Stimulated activated CD4-positive, alpha-beta T cell treated with anti-CD3 and anti-CD28 coated beads, Interleukin-1b, Interleukin-23, amount 100 ng/mL, for 48 hours (primary cell): ENCODE measurements around the gene CCDC190.
"Not testable (repeated sequence)": the region's sequence is repeated elsewhere in the genome, so short reads cannot be mapped to it uniquely, and the experiment has no call there.

ENCODE experiments used
- DNase-seq: peaks from one replicate; pipeline ENCODE4 v3.0.0-alpha.2; 2020

The CCDC190 gene

DNA sequence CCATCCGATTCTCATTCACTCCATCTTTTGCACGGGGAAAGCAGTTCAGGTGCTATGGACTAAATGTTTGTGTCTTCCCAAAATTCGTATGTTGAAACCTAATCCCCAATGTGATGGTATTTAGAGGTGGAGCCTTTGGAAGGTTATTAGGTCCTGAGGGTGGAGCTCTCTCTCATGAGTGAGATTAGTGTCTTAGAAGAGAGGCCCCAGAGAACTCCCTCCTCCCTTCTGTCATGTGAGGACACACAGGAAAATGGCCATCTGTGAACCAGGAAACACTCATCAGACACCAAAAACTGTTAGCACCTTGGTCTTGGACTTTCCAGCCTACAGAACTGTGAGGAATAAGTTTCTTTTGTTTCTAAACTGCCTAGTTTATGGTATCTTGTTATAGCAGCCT is 15.8 kb upstream of the CCDC190 start:
- DNase-seq = no peak

DNA sequence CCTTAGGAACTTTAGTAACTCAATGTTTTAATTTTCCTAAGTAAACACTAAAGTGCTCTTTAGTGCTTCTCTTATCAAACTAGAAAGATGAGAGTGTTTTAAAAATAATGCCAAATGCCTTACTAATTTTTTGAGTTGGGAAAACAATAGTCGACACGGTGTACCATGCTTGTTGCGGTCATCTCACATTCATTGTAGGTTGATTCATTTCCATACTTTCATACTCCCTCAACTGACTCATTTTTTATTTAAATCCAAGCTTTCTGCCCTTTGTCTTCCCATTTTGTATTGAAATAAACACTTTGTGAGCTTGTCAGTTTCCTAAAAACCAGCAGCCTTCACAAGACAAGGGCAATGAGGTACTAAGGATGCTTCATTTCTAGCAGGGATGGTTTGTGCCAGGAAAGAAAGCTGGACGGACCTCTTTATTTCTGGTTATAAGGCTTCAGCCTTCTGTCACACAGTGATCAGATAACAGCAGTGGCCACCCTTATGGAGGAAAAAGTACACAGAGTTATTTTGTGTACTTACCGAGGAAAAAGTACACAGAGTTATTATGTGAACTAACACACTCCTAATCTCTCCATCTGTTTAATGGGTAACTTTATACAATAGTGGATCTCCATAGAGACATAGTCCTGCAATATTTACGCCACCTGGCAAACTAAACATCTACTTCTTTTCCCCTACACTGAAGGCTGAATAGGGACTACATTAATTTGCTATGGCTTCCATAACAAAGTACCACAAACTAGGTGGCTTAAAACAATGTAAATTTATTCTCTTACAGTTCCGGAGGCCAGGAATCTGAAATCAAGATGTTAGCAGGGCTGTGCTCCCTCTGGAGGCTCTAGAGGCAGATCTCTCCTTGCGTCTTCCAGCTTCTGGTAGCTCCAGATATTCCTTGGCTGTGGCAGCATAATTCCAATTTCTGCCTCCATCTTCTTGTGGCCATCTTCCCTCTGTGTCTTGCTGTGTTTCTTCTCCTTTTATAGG is 13.0 kb upstream of the CCDC190 start:
- DNase-seq = no peak

DNA sequence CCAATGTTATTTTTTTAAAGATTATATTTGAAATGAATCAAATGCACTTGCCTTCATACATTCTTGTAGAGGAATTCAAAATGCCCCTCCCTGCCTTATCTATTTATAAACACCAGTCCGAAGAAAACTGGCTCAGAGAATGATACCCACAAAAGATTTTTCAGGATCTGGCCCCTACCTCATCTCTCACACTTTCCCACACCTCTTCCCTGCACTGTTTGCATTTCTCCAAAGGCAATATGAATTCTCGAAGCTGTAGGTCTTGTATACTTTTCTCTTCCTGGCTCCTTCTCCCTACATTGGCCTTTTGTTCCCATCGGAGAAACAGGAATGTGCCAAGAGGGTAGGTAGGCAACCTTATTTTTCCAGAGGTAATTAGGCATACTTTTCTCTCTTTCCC is 12.0 kb upstream of the CCDC190 start:
- DNase-seq = no peak

DNA sequence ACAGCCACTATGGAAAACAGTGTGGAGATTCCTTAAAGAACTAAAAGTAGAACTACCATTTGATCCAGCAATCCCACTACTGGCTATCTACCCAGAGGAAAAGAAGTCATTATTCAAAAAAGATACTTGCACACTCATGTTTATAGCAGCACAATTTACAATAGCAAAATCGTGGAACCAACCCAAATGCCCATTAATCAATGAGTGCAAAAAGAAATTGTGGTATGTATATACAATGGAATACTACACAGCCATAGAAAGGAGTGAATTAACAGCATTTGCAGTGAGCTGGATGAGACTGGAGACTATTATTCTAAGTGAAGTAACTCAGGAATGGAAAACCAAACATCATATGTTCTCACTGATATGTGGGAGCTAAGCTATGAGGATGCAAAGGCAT is 10.4 kb upstream of the CCDC190 start:
- DNase-seq = not testable (repeated sequence)

DNA sequence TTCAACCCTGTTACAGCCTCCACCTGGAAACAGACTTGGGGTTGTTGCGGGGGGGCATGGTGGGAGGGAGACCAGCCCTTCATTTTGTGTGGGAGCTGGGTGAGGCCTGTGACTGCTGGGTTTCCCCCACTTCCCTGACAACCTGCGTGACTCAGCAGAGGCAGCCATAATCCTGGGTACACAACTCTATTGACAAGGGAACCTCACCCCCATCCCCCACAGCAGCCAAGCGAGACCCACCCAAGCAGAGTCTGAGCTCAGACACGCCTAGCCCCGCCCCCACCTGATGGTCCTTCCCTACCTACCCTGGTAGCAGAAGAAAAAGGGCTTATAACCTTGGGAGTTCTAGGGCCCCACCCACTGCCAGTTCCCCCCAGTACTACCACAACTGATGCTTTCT is 8.0 kb upstream of the CCDC190 start:
- DNase-seq = no peak

DNA sequence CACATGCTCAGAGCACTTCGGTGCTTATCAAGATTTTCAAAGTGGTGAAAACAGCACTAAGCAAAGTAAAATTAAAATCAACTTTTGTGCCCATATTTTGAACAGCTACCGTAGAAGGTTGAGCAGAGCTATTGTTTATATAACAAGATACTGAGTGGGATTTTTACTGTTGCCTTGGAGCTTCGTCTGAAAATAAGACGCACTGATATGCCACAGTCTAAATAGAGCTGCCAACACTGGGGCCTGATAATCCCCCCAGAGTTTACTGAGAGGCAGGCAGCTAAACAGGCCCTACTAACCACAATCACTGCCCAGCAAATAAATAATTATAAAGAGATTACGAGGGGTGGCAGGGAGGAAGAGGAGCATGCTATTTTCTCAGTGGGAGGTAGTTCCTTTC is 650 bp upstream of the CCDC190 start:
- DNase-seq = no peak

DNA sequence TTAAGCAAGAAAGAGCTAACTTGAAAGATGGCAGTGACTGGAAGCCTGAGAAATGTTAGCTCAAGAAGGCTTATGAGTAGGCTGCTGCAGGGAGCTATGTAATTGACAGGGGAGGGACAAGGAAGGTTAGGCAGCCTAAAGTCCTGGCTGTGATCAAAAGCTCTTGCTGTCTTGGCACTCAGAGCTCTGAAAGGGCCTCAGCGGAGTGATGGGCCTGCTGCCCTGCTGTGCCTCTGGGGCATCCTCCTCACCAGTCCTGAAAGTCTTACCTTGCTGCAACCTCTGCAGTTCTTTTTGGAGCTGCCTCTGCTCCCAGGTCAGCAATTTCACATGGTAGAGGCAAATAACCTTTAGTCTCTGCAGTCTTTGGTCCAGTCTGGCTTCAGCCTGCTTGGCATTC is 1.8 kb downstream of the CCDC190 start:
- DNase-seq = no peak

DNA sequence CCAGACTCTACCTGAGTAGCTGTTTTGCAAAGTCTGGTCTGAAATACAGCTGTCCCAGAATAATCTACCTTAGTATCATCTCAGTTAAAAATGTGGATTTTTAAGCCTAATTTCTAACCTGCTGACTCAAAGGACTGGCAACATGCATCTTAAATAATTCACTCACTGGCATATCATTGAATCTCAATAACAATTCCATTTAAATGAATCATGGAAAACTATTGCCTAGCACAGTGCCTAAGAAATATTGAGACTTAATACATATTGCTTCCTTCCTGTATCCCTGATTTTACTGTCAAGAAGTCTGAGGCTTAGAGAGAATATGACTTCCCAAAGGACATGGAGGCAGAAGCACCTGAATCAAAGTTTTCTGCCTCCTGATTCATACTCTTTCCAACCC is 3.1 kb downstream of the CCDC190 start:
- DNase-seq = no peak

DNA sequence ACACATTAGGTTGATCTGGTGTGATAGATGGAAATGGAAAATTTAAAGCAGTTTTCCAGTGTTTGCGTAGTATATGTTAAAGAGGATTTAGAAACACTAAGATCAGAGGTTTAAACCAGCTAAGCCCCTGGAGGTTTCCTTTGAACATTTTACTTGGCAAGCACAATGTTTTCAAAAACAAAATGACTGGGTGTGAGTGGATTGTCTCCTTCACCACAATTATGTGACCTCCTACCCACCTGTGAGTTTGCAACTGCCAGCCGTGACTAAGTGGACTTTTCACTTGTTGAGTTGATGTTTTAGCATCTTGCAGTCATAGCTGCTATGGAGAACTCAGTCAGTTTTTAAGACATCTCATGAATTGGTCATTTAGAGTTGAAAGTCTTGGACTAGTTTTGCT is 4.7 kb downstream of the CCDC190 start:
- no peak for DNase-seq

DNA sequence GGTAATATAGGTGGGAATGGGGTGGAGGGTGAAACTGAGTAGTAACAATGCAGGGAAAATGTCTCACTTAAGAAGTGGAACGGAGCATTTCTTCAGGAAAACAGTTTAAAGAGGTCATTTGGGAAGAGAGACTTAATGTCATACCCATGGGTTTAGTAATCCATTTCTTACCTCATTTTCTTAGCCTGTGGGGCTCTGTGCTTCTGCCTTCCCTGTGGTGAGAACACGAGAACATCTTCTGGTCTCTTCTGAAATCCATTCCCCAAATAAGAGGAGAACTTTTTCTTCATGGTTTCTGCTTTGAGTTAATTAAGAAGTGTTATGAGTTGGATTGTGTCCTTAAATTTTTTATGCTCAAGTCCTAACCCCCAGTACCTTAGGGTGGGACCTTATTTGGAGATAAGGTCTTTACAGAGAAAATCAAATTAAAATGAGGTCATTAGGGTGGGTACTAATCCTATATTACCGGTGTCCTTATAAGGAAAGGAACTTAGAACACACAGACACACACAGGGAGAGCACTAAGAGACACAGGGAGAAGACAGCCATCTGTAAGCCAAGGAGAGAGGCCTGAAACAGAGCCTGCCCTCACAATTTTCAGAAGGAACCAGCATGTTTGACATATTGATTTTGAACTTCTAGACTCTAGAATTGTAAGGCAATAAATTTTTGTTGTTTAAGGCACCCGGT is 5.4 kb downstream of the CCDC190 start:
- no peak for DNase-seq

DNA sequence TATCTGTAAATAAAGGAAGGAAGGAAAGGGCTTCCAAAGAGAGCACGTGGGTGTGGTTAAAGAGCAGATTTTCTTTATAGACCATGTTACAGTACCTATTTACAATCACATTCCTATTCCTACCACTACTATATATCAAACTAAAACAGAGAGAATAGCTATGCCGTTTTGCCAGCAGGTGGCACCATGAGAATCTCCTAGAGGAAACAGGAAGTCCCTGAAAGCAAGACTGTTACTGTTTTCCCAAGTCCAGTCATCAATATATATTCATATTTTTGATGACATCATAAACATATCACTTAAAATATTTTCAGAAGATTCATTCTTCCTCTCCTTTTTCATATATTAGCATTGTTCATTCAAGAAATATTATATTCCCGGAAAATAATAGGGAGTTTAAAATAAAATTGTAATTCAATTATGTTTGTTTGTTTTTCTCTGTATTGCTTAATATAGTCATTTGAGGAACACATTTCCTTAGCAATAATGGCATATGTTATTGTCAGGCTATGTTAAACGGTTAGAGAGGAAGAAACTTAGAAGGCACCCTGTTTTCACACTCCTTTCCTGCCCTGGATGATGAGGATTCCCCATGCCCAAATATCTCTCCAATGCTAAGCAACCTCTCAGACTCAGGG is 6.6 kb downstream of the CCDC190 start:
- peak; percentile 32 for DNase-seq

DNA sequence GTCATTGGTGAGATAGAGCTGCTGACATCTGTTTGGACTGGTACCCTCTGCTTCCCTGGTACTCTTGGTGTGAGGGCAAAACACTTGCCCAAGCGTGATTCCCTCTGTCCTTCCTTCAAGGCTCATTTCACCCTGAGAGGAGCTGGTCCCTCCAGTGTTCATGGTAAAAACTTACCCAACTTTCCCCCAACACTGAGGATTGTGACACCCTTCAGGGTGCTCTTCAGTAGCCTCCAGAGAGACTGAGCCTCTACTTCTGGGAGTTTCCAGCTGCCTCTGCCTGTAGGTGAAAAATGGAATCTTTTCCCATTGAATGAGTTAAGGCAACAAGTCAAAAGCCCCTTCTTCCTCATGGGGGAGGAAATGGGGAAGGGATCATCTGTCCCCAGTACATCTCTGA is 9.6 kb downstream of the CCDC190 start:
- DNase-seq = no peak

DNA sequence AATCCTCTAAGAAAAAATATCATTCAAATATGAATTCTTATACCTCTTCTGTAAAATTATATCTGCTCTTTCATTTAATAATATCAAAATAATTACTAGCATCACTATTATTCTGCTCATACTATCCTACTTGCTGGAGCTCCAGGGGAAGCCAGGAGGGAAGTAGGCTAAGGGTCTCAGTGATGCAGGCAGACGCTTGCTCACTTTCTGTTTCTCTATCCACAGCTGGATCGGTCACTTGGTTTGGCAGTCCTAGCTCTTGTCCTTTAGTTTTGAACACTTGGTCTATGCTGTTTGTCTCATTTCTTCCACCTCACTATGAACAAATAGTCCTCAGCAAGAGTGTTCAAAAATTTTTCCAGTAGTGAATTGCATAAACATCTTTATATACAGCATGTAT is 11.3 kb downstream of the CCDC190 start:
- DNase-seq = no peak

DNA sequence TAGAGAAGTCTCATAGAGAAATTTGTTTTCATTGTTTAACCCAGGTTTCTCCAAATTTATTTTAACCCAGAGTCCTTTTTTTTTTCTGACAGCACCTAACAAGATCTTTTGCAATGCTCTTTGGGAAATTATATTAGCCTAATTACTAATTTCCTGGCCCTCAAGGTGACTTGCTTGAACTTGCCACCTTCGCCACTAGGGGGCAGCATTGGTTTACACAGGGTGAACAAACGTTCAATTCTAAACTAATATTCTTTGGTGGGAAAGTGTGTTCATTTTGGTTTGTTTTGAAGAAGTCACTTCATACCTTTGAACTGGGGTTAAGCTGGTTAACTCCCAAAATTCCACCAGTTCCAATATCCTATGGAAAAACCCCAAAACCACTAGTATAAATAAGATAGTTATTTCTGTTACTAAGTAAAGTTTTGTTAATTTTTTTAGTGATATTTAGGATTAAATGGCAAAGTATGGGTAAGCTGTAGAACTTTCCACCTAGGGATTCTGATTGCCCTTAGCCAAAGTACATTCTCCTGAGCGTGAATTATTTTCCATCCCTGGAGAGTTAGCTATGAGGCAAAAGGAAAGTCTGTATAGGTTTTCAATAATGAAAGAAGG is 13.0 kb downstream of the CCDC190 start:
- peak; percentile 74 for DNase-seq

DNA sequence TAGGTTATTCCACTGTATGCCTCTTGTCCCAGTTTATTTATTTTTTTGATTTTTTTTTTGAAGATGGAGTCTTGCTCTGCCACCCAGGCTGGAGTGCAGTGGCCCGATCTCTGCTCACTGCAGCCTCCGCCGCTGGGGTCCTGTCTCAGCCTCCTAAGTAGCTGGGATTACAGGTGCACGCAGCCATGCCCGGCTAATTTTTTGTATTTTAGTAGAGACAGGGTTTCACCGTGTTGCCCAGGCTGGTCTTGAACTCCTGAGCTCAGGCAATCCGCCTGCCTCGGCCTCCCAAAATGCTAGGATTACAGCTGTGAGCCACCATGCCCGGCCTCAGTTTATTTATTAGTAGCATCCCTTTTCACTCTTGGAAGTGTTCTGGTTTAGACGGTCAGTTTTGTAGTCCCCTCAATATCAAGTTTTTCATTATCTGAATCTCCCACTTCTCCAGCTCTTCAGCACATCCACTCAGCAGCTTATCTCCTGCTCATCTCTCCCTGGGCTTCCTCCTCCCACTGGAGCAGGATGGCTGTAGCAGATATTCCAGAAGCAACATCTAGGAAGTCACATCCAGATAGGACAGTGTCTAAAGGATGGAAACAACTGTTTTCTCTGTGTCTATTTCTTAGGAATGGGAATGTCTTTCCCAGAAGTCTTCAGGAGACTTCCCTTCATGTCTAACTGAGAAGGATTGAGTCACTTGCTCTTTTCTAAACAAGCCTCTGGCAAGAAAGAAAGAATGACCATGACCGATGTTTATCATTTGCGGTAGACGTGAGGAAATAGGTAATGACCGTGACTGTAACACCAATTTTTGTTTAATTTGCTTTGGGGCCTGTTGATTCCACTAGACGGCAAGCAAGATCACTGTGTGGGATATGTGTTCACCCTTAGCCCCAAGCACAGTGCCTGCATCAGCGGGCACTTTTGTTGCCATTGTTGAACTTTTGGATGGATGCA is 14.4 kb downstream of the CCDC190 start:
- no peak for DNase-seq

DNA sequence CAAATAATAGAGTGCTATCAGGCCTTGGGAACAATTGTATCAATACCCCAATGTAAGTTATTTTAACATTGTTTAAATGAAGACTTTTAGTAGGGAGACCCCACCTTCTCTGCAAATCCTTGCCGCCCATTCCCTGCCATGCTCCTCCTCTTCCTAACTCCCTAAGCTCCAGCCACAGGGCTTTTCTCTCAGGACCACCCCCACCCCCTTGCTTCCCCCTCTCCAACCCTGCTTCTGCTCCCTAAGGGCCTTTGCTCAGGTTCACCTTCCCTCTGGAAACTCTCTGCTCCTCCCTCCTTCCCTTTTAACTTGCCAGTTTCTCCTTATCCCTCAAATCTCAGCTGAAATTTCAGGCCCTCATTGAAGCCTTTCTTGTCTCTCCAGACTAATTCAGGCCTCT is 16.8 kb downstream of the CCDC190 start:
- no peak for DNase-seq

DNA sequence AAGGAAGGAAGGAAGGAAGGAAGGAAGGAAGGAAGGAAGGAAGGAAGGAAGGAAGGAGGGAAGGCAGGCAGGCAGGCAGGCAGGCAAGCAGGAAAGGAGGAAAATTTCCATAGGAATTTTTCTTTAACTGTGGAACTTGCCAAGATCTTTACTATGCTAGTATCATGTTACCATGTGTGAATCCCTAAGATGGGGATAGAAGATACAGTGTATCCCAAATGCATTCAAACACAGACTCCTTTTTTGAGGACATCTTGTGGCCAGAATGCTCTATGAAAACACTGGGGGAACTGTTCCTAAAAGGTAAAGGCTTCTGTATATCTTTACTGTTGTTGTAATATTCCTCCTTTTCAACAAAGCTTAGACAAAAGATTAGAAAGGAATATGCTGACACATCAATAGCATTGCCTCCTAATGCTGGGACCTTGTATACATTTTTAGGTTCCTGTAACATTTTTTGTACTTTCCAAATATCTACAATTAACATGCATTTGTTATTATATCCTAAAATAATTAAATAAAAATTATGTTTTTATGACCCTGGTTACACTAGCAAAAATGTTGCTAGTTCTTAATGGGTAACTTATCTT is 20.6 kb downstream of the CCDC190 start:
- no peak for DNase-seq

DNA sequence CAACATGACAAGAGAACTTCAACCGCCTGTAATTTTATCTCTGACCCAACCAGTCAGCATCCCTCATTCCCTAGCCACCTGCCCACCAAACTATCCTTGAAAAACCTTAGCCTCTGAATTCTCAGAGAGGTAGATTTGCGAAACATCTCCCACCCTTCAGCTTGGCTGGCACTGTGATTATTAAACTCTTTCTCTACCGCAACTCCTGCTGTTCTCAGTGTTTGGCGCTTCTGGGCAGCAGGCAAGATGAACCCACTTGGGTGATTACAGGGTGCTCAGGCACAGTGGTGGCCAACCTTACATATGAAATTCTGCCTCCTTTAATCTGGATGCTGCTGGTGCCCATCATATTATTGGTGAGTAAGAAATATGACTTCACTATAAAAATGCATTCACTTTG is 22.1 kb downstream of the CCDC190 start:
- DNase-seq = no peak

DNA sequence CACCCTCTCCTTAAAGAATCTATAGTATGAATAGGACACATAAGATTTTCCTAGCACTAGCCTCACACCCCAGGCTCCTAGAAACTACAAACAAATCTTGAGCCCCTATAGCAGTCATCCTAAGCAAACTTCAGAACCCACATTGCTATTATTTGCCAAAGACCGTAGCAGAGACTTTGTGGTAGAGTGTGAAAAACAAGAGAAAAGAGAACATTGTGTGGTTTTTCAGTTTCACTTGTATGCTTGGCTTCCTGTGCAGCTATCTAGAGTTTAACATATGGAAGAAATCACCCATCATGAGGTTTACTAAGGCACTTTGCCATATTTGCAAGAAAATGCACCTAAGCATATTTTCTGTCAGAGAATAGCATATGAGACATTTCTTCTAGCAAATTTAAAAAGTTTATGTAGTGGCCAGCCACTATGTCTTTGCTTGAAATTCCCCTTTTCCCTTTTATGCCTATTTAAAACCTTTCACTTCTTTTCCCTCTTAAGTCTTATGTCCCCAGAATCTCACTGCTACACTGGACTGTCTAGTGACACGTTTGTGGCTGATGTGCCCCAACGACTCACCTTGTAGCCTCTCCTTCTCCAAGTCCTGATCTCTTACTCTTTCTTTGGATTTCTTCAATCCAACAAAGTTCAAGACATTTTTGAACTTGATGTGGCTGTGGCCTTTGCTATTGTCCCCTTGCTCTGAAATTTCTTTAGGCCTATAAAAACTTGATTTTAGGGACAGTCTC is 25.6 kb downstream of the CCDC190 start:
- DNase-seq = no peak

DNA sequence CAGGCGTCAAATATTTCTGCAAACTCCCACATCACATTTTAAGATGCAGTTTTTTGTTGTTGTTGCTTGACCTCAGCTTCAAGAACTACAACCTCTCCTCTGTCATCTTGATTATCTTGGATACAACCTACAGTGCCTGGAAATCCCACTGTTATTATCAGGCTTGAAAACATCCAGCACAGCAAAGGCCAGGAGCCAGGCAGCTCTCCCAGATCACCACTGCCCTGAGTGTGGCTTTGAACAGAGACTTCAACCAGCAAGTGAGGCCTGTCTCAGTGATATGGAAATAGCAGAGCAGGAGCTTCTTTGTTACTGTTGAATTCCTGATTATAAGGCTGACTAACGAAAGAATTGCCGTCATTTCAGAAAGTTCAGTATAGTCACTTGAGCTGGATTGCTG is 28.5 kb downstream of the CCDC190 start:
- no peak for DNase-seq

DNA sequence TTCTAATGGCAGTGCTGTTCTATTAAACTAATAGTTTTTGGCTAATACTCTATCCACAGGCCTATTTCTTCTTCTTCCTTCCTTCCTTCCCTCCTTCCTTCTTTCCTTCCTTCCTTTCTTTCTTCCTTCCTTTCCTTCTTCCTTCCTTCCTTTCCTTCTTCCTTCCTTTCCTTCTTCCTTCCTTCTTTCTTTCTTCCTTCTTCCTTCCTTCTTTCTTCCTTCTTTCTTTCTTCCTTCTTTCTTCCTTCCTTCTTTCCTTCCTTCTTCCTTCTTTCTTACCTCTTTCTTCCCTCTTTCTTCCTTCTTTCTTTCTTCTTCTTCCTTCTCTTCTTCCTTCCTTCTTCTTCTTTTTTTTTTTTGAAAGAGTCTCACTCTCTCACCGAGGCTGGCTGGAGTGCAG is 31.7 kb downstream of the CCDC190 start:
- DNase-seq = no peak
